Prostate gland (tissue), 2 donors: ENCODE results near the gene ZNF511.

Experiments used
- CTCF ChIP-seq, 4 experiments: fragments of 200-600 bp in 2 of 4; fragments of 450-650 bp in 2 of 4; sonication (generic) in 2 of 4; IDR thresholded peaks; 1 replicate in 3 of 4; 2 replicates in 1 of 4; pipeline ENCODE4 v1.5.1; 2016 to 2019; ENCODE audit warnings: antibody characterized with exemption in 4 of 4, mild to moderate bottlenecking in 2 of 4, moderate library complexity in 2 of 4
- POLR2A ChIP-seq: fragments of 450-650 bp; IDR thresholded peaks from one replicate; pipeline ENCODE4 v1.6.1; 2016; ENCODE audit warnings: antibody characterized with exemption, mild to moderate bottlenecking
- POLR2AphosphoS5 ChIP-seq: sonication (generic); formaldehyde crosslinking; IDR thresholded peaks from one replicate; pipeline ENCODE4 v1.6.1; 2017; ENCODE audit warnings: antibody characterized with exemption

- no peak for TF ChIP-seq POLR2A
- no peak for TF ChIP-seq CTCF (IDR thresholded peaks at IDR 0.05)
- no peak for TF ChIP-seq POLR2AphosphoS5
Observed at GRCh38 chr10:133341983-133342382, 33.3 kb downstream of the ZNF511 start.
